22Rv1 (cell line): ENCODE results near the gene RTP3.
"Not testable (repeated sequence)": the region's sequence is repeated elsewhere in the genome, so short reads cannot be mapped to it uniquely, and the experiment has no call there.

ENCODE experiments used
- H3K27ac ChIP-seq: fragments of 450-650 bp; 2 replicates; pipeline ENCODE4 v1.5.1; 2017
- CTCF ChIP-seq: fragments of 450-650 bp; IDR thresholded peaks from 2 replicates; pipeline ENCODE4 v1.5.1; 2017; ENCODE audit warnings: mild to moderate bottlenecking
- ZFX ChIP-seq: fragments of 450-650 bp; IDR thresholded peaks from 2 replicates; pipeline ENCODE4 v1.6.1; 2017; ENCODE audit warnings: antibody characterized with exemption, borderline replicate concordance

Gene RTP3

GRCh38 chr3:46541835-46542234 lies 44.1 kb downstream of the RTP3 start:
- H3K27ac ChIP-seq, result no peak overlapping the region
- no peak for TF ChIP-seq CTCF
- TF ChIP-seq ZFX, result no peak

DNA sequence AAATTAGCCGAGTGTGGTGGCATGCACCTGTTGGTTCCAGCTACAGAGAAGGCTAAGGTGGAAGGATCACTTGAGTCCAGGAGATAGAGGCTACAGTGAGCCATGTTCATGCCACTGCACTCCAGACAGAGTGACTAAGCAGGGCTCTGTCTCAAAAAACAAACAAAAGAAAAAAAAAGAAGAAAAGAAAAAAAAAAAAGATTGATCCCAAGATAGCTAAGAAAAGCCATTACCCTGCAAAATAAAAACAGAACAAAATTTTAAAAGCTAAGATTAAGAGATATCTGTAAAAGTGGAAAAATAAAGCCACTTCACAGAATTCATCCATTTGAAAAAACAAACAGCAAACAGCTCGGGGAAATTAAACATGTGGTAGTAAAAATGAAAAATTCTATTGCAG lies 44.6 kb downstream of the RTP3 start:
- H3K27ac ChIP-seq, result no peak overlapping the region
- TF ChIP-seq CTCF (no peak), ZFX (no peak)

- H3K27ac ChIP-seq, result no peak overlapping the region
- TF ChIP-seq ZFX (no peak), CTCF (no peak)
Observed at GRCh38 chr3:46542801-46543201, 45.0 kb downstream of the RTP3 start.

DNA sequence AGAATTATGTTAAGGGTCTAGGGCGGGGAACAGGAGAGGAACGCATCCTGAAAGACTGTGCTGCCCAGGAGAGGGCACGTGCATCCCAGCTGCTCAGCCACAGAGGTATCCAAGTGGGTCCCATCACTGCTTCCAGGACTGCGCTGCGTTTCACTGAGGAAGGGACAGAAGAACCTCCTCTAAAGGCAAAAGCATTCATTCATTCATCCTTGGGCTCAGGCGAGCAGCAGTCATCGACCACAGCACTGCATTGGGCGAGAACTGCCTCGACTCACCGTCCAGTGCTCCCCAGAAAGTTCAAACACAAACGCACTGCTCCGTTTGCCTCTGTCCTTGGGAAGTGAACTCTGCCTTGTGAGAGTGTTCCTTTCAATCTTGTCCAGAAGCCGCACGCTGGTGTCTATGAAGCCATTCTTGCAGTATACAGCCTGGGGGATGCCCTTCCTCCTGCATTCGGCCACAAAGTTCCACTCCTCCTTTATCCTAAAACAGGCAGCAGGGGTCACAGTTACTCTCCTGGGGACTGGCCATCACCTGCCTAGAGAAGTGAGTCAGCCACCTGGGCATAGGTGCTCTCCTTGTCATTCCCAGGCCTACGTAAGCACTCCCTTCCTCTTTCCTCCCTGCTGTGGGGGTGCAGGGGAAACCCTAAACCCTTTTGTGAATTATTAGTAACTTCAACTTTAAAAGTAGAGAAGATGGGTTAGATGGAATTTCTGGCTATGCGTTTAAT lies 47.2 kb downstream of the RTP3 start:
- TF ChIP-seq ZFX (no peak), CTCF (no peak)
- no peak overlapping the region for H3K27ac ChIP-seq

- TF ChIP-seq CTCF, result no peak
- no peak for TF ChIP-seq ZFX
- no peak overlapping the region for H3K27ac ChIP-seq
Observed at GRCh38 chr3:46545818-46546630, 48.2 kb downstream of the RTP3 start.

DNA sequence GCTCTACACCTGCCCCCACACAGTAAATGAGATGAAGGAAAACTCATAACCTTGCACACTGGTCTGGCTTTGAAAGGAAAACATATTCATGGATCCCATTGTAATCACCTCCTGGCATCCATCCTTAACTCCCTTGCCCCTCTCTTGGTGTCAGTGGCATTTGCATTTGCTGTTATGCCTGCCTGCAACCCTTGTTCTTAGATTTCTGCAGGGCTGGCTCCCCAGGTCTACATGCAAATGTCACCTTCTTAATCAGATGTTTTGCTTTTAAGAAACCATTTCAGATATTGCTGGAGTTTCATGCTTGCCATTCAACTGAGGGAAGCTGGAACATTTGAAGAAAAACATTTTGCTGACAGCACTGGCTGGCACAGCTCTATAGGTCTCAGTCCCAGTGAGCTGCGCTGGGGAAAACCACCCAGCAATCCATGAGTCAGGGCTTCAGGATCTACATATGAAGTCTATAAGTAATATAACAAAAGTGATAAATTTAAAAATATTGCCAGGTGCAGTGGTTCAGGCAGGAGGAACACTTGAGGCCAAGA lies 49.2 kb downstream of the RTP3 start:
- no peak for TF ChIP-seq CTCF
- TF ChIP-seq ZFX, result no peak
- H3K27ac ChIP-seq, result no peak overlapping the region

- not testable (repeated sequence) for H3K27ac ChIP-seq
Observed at GRCh38 chr3:46548611-46549010, 50.8 kb downstream of the RTP3 start.
